Upper lobe of left lung (tissue), 6 donors: ENCODE results near the gene AKAP8L. TPM values are rescaled to one million over a fixed set of nuclear protein-coding genes. Genes with fewer than 3 reads are reported as not detected.

Source experiments
- ATAC-seq, 2 donors: fragments of 200-7000 bp; cut with Tn5 transposase; one replicate each; pipeline ENCODE4 v1.9.1; 2022; ENCODE audit warnings: mild to moderate bottlenecking in 2 of 2, moderate library complexity in 2 of 2; ENCODE audit not compliant: low FRiP score in 2 of 2
- DNase-seq, 2 donors: peaks; one replicate each; pipeline ENCODE4 v3.0.0-alpha.2; 2019 to 2020
- H3K27ac ChIP-seq, 4 donors: fragments of 200-600 bp; sonication (generic); one replicate each; pipeline ENCODE4 v1.5.1; 2016 to 2019
- H3K27me3 ChIP-seq, 4 donors: fragments of 200-600 bp; sonication (generic); one replicate each; pipeline ENCODE4 v1.5.1; 2017 to 2019
- H3K36me3 ChIP-seq, 4 donors: fragments of 200-600 bp; sonication (generic); one replicate each; pipeline ENCODE4 v1.5.1; 2016 to 2019
- H3K4me1 ChIP-seq, 4 donors: fragments of 200-600 bp; sonication (generic); one replicate each; pipeline ENCODE4 v1.5.1; 2018 to 2019
- H3K4me3 ChIP-seq, 4 donors: fragments of 200-600 bp; sonication (generic); one replicate each; pipeline ENCODE4 v1.5.1; 2017 to 2019; ENCODE audit warnings: mild to moderate bottlenecking in 2 of 4, moderate library complexity in 1 of 4
- H3K9me3 ChIP-seq, 4 donors: fragments of 200-600 bp; sonication (generic); one replicate each; pipeline ENCODE4 v1.5.1; 2018 to 2019
- EP300 ChIP-seq, 4 donors: sonication (generic); formaldehyde crosslinking; IDR thresholded peaks; one replicate each; pipeline ENCODE4 v1.5.1; 2017; ENCODE audit warnings: antibody characterized with exemption in 4 of 4, control low read depth in 2 of 4
- POLR2A ChIP-seq, 4 donors: fragments of 450-650 bp; IDR thresholded peaks; one replicate each; pipeline ENCODE4 v1.5.1; 2016 to 2017; ENCODE audit warnings: antibody characterized with exemption in 4 of 4, mild to moderate bottlenecking in 2 of 4
- POLR2AphosphoS5 ChIP-seq, 2 donors: sonication (generic); formaldehyde crosslinking; IDR thresholded peaks; one replicate each; pipeline ENCODE4 v1.5.1; 2017; ENCODE audit warnings: antibody characterized with exemption in 2 of 2
- WGBS, 2 donors: methylation state at CpG; one replicate each; pipeline ENCODE4 v1.1.5; 2017 to 2018; 5-methylcytosine and 5-hydroxymethylcytosine counted together
- total RNA-seq, 6 donors: library from RNA; depleted of rRNA in 4 of 6; stranded (reverse); fragments of >200 nt in 4 of 6; gene quantifications; one replicate each; pipeline versions ENCODE4 v1.1.0 to v1.2.1, GENCODE V29; 2016 to 2021
- TF ChIP-seq, protein P1 (sequence below), 6 experiments: fragments of 450-650 bp in 4 of 6; fragments of 200-600 bp in 2 of 6; sonication (generic) in 2 of 6; IDR thresholded peaks; one replicate each; pipeline ENCODE4 v1.5.1; 2016 to 2019; ENCODE audit warnings: antibody characterized with exemption in 6 of 6
- donor health status: DM: no; HTN: no; CAD: no; lungs with moderate emphysema.
- donor health status: DM: no; HTN: yes; CAD: no; lungs with severe emphysema.

The AKAP8L gene, protein sequence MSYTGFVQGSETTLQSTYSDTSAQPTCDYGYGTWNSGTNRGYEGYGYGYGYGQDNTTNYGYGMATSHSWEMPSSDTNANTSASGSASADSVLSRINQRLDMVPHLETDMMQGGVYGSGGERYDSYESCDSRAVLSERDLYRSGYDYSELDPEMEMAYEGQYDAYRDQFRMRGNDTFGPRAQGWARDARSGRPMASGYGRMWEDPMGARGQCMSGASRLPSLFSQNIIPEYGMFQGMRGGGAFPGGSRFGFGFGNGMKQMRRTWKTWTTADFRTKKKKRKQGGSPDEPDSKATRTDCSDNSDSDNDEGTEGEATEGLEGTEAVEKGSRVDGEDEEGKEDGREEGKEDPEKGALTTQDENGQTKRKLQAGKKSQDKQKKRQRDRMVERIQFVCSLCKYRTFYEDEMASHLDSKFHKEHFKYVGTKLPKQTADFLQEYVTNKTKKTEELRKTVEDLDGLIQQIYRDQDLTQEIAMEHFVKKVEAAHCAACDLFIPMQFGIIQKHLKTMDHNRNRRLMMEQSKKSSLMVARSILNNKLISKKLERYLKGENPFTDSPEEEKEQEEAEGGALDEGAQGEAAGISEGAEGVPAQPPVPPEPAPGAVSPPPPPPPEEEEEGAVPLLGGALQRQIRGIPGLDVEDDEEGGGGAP
- 100 to 1,000 TPM in 2 of 6 donors, 10 to 100 TPM in 4; 79.8 to 476 (median 91.2) TPM for total RNA-seq

DNA sequence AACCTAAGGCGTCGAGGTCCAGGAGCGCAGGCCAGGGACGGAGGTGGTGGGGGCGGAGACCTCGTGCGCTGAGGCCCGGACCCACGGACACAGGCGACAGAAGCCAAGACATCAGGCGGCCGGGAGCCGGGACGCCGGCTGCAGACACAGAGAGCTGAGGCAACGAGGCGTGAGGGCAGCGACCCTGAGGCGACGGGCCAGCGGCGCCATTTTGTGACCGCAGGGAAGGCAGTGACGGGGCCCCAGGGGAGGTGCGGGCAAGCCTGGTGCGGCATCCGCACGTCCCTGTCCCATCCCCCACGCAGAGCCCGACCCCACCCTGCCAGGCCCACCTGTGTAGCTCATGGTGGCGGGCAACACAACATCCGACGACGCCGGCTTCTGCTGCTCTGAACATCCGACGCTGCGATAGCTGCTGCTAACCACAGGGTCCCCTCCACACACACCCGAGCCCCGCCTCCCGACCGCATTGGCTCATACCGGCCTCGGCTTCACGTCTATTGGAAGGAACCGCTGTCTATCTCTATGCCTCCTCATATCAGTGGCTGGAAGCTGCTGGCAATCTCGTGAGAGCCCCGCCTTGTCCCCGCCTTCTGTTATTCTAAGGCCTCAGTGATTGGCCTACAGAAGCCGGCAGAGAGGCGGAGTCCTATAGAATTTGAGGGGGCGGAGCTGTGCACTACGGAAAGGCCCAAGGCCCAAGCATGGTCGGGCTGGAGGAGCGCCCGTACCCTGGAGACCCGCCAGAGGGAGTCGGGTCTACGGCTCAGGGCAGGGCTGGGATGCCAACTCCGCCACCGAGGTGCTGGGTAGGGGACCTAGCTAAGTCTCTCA is at the start of gene AKAP8L:
Gene AKAP8L (minus strand): TSS at position 410 of the 834 bp plus-strand sequence. CDS start 65 bp downstream, at position 345.
- ATAC-seq (peak; percentile 98 to 99), DNase-seq (peak; percentile 94 to 98)
- Histone ChIP-seq H3K27me3 (no peaks in the 10 kb centered on the region), H3K27ac (peak within 1 kb of the TSS; percentile 90 to 92 (median 90)), H3K36me3 (peaks cover under 1 to 23% (median 16%) of the 10 kb centered on the region in 4 donors), H3K9me3 (peaks cover 0 to 5% (median 0%) of the 10 kb centered on the region in 4 donors), H3K4me1 (peaks cover 33 to 66% (median 44%) of the 10 kb centered on the region in 4 donors), H3K4me3 (peak within 1 kb of the TSS; percentile 71 to 97 (median 82))
- TF ChIP-seq, protein P1, sequence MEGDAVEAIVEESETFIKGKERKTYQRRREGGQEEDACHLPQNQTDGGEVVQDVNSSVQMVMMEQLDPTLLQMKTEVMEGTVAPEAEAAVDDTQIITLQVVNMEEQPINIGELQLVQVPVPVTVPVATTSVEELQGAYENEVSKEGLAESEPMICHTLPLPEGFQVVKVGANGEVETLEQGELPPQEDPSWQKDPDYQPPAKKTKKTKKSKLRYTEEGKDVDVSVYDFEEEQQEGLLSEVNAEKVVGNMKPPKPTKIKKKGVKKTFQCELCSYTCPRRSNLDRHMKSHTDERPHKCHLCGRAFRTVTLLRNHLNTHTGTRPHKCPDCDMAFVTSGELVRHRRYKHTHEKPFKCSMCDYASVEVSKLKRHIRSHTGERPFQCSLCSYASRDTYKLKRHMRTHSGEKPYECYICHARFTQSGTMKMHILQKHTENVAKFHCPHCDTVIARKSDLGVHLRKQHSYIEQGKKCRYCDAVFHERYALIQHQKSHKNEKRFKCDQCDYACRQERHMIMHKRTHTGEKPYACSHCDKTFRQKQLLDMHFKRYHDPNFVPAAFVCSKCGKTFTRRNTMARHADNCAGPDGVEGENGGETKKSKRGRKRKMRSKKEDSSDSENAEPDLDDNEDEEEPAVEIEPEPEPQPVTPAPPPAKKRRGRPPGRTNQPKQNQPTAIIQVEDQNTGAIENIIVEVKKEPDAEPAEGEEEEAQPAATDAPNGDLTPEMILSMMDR (IDR thresholded peaks at IDR 0.05): peak; percentile 59 to 88 (median 86)
- TF ChIP-seq EP300 (IDR thresholded peaks at IDR 0.05): peak in 1 of 4 donors; percentile 8
- TF ChIP-seq POLR2AphosphoS5 (IDR thresholded peaks at IDR 0.05): peak; percentile 89 to 91
- TF ChIP-seq POLR2A (IDR thresholded peaks at IDR 0.05): peak in 3 of 4 donors; percentile 83 to 93 (median 88)
- 0% methylated on average over 28 to 58 of the region's 61 CpGs for WGBS, 2 donors

- H3K27ac ChIP-seq: no peak overlapping the region
- no peak for DNase-seq
- ATAC-seq: no peak
- no peaks in the 10 kb centered on the region for H3K9me3 ChIP-seq
- H3K4me1 ChIP-seq: peaks cover 9 to 36% (median 18%) of the 10 kb centered on the region in 4 donors
- 78 to 87% methylated on average over 6 of the region's 6 CpGs for WGBS, 2 donors
- H3K4me3 ChIP-seq: no peak overlapping the region
- peaks cover 0 to 10% (median 5%) of the 10 kb centered on the region in 4 donors for H3K27me3 ChIP-seq
- TF ChIP-seq POLR2AphosphoS5 (IDR thresholded peaks at IDR 0.05) (no peak), POLR2A (IDR thresholded peaks at IDR 0.05) (no peak), EP300 (IDR thresholded peaks at IDR 0.05) (no peak)
- TF ChIP-seq, protein P1 (IDR thresholded peaks at IDR 0.05): no peak
- H3K36me3 ChIP-seq: no peaks in the 10 kb centered on the region
Observed at GRCh38 chr19:15467734-15468214, 49.0 kb upstream of the AKAP8L start.

DNA sequence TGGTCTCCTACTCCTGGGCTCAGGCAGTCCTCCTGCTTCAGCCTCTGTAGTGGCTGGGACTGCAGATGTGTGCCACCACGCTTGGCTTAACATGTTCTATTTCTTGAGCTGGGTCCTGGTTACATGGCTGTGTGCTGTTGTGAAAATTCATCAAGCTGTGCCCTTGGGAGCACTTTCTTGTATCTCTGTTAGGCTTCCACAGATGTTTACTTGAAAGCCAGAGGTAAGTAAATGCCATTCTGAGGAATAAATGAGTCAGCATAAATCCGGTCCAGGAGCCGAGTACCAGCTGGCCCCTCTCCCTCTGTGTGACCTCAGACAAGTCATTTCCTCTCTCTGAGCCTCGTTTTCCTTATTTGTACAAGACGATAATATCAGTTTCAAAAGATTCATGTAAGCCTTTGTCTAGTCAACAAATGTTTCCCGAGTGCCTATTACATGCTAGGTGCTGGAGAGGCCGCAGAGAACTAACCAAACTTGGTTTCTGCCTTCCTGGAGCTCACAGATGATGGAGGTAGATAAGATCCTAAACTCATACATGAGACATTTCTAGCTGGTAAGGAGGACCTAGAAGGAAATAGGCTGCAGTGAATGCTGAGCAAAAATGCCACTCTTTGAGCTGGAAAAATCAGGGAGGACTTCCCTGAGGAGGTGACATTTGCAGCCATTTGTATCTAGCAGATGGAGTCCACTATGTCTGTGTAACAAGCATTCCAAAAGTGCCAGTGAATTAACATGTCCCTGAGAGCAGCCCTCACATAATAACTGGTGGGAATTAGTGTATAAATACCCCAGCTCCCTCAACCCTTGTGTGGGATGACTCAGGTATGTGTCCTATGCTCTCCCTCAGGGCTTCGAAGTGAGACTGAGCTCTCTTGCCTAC is 48.3 kb upstream of the AKAP8L start:
- DNase-seq (peak in 1 of 2 donors; percentile 57), ATAC-seq (no peak)
- TF ChIP-seq POLR2AphosphoS5 (IDR thresholded peaks at IDR 0.05) (no peak), POLR2A (IDR thresholded peaks at IDR 0.05) (no peak), EP300 (IDR thresholded peaks at IDR 0.05) (no peak)
- TF ChIP-seq, protein P1 (IDR thresholded peaks at IDR 0.05): no peak
- 30 to 31% methylated on average over 8 of the region's 8 CpGs for WGBS, 2 donors
- Histone ChIP-seq H3K4me3 (no peak overlapping the region), H3K27me3 (peaks cover 0 to 10% (median 5%) of the 10 kb centered on the region in 4 donors), H3K4me1 (peaks cover 9 to 36% (median 18%) of the 10 kb centered on the region in 4 donors), H3K36me3 (no peaks in the 10 kb centered on the region), H3K27ac (peak overlapping the region in 2 of 4 donors; percentile 21 to 42), H3K9me3 (no peaks in the 10 kb centered on the region)
